Measurements from ENCODE around the gene SLC12A7.

DNA sequence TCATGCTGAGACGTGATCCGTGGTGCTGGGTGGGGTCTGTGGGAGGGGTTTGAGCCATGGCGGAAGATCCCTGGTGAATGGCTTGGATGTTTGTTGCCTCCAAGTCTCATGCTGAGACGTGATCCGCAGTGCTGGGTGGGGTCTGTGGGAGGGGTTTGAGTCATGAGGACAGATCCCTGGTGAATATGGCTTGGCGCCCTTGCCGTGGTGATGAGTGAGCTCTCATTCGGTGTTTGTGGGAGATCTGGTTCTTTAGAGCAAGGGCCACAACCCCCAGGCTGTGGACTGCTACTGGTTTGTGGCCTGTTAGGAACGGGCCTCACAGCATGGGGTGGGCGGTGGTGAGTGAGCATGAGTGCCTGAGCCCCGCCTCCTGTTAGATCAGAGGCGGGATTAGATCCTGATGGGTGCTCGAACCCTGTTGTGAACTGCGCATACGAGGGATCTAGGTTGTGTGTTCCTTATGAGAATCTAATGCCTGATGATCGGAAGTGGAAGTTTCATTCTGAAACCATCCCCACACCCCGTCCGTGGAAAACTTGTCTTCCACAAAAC, 72.1 kb downstream of the SLC12A7 start:
- TF ChIP-seq, protein P1, sequence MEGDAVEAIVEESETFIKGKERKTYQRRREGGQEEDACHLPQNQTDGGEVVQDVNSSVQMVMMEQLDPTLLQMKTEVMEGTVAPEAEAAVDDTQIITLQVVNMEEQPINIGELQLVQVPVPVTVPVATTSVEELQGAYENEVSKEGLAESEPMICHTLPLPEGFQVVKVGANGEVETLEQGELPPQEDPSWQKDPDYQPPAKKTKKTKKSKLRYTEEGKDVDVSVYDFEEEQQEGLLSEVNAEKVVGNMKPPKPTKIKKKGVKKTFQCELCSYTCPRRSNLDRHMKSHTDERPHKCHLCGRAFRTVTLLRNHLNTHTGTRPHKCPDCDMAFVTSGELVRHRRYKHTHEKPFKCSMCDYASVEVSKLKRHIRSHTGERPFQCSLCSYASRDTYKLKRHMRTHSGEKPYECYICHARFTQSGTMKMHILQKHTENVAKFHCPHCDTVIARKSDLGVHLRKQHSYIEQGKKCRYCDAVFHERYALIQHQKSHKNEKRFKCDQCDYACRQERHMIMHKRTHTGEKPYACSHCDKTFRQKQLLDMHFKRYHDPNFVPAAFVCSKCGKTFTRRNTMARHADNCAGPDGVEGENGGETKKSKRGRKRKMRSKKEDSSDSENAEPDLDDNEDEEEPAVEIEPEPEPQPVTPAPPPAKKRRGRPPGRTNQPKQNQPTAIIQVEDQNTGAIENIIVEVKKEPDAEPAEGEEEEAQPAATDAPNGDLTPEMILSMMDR (conservative IDR thresholded peaks at IDR 0.05) = no peak
- no peak for TF ChIP-seq ZFX (IDR thresholded peaks at IDR 0.05)
